AG09309 (cell line): Measurements from ENCODE around the gene KCNF1.

ENCODE experiments used
- DNase-seq: peaks from one replicate; pipeline ENCODE4 v3.0.0-alpha.2; 2010; ENCODE audit warnings: low read depth
- H3K4me3 ChIP-seq: 2 replicates; pipeline ENCODE4 v1.5.1; 2011; ENCODE audit warnings: mild to moderate bottlenecking, low read depth, low read length, moderate library complexity; ENCODE audit not compliant: control insufficient read depth
- TF ChIP-seq, protein P1 (sequence below): IDR thresholded peaks from 2 replicates; pipeline ENCODE4 v1.5.1; 2011; ENCODE audit warnings: mild to moderate bottlenecking, low read depth, low read length, inconsistent platforms; ENCODE audit not compliant: insufficient read depth, control insufficient read depth; ENCODE audit errors: missing control alignments

The KCNF1 gene

DNA sequence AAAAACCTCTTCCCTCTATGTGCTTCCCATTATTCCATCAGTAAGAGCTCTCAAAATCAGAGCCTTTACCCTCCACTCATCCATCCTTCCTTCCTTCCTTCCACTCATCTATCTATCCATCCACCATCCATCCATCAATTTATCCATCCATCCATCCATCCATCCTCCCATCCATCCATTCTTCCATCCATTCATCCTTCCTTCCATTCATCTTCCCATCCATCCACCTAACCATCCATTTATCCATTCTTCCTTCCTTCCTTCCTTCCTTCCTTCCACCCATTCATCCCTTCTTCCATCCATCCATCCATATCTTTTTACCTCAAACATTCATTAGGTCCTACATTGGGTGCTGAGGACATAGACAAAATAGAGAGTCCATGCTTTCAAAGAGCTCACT is 19.4 kb upstream of the KCNF1 start:
- no peak overlapping the region for H3K4me3 ChIP-seq
- TF ChIP-seq, protein P1, sequence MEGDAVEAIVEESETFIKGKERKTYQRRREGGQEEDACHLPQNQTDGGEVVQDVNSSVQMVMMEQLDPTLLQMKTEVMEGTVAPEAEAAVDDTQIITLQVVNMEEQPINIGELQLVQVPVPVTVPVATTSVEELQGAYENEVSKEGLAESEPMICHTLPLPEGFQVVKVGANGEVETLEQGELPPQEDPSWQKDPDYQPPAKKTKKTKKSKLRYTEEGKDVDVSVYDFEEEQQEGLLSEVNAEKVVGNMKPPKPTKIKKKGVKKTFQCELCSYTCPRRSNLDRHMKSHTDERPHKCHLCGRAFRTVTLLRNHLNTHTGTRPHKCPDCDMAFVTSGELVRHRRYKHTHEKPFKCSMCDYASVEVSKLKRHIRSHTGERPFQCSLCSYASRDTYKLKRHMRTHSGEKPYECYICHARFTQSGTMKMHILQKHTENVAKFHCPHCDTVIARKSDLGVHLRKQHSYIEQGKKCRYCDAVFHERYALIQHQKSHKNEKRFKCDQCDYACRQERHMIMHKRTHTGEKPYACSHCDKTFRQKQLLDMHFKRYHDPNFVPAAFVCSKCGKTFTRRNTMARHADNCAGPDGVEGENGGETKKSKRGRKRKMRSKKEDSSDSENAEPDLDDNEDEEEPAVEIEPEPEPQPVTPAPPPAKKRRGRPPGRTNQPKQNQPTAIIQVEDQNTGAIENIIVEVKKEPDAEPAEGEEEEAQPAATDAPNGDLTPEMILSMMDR: no peak
- no peak for DNase-seq

DNA sequence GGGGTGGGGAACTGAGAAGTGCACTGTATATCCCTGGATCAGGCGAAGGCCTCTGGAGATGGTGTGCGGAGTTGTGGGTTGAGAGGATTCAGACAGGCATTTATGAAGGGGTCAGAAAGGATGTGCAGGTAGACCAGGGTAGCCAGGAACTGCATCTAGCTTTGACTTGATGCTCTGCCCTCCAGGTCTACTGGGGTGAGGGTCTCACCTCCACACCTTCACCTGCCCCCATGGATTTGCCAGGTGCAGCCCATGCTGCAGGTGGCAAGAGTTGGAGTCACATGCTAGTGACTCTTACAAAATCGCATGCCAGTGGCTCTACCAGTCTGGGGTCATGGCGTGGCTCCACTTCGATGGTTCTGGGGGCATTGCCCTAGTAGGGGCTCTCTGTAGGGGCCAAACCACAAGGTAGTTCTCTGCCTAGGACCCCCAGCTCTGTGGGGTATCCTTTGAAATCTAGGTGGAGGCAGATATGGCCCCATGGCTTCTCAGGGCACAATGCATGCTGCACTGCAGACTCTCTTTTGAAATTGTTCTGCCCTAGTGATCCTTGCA is 18.9 kb upstream of the KCNF1 start:
- no peak overlapping the region for H3K4me3 ChIP-seq
- no peak for DNase-seq
- TF ChIP-seq, protein P1: no peak

GRCh38 chr2:10894264-10894935 is 17.3 kb upstream of the KCNF1 start:
- no peak overlapping the region for H3K4me3 ChIP-seq
- no peak for DNase-seq
- TF ChIP-seq, protein P1: no peak

- TF ChIP-seq, protein P1: no peak
- DNase-seq: no peak
- H3K4me3 ChIP-seq: no peak overlapping the region
These were observed 16.5 kb upstream of the KCNF1 start for GRCh38 chr2:10895231-10895630.

DNA sequence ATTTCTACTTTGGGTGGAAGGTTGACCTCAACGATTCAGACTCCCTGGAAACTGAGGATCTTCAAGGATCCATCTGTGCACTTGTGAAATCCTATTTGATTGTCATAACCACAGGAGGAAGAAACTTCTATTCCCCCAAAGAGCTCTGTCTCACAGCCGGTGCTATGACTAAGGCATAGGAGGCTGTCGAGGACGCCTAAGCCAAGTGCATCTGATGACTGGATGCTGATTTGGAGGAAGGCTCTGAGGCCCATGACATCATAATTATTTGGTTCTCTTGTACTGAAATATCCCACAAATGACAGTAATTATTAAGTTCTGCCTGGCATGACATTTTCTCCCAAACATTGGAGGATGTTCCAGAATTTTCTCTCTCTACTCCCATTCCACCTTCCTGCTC is 13.8 kb upstream of the KCNF1 start:
- DNase-seq: no peak

GRCh38 chr2:10900216-10901109 is 11.3 kb upstream of the KCNF1 start:
- H3K4me3 ChIP-seq: no peak overlapping the region
- TF ChIP-seq, protein P1: peak; percentile 26
- DNase-seq: no peak

More for the DNA sequence above, 13.8 kb upstream of the KCNF1 start:
- TF ChIP-seq, protein P1: no peak
- no peak overlapping the region for H3K4me3 ChIP-seq
